Tongue (tissue), 2 donors: ENCODE data around the gene UBE2F. TPM values are rescaled to one million over a fixed set of nuclear protein-coding genes. Genes with fewer than 3 reads are reported as not detected.
"Not testable (repeated sequence)": the region's sequence is repeated elsewhere in the genome, so short reads cannot be mapped to it uniquely, and the experiment has no call there.

Source experiments
- DNase-seq: peaks from one replicate; pipeline ENCODE4 v3.0.0-alpha.2; 2015
- total RNA-seq: library from RNA; depleted of rRNA; stranded (reverse); fragments of >200 nt; gene quantifications from one replicate; pipeline ENCODE4 v1.2.3, GENCODE V29; 2014

UBE2F gene
- total RNA-seq, 1 donor from 2014 or later = 69.6 TPM

GRCh38 chr2:238021327-238021726 is 54.5 kb downstream of the UBE2F start:
- DNase-seq = no peak

DNA sequence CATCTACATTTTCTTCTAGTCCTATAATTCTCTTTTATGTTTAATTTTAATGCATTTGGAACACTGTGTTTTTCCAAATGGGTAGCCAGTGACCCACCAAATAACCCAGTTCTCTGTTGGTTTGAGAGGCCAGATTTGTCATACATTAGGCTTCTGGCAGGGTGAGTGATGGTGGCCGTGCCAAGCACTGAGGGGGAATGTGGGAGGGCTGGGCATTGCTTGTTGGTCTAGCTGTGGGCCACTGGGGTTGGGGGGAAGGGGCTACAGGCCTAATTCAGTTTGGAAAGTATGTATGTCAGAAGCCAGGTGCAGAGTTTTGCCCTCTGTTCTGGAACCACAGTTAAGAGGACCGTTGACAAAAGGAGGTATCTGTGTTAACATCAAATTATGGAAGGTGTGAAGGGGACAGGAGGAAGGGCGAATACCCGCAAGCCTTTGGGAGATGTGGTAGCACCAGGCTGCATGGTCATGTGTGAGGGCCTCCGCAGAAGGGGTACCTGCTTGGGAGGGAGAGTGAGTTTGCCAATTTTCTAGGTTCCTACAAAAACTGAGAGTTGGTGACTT is 55.9 kb downstream of the UBE2F start:
- no peak for DNase-seq

GRCh38 chr2:238023608-238024007 is 56.8 kb downstream of the UBE2F start:
- no peak for DNase-seq

DNA sequence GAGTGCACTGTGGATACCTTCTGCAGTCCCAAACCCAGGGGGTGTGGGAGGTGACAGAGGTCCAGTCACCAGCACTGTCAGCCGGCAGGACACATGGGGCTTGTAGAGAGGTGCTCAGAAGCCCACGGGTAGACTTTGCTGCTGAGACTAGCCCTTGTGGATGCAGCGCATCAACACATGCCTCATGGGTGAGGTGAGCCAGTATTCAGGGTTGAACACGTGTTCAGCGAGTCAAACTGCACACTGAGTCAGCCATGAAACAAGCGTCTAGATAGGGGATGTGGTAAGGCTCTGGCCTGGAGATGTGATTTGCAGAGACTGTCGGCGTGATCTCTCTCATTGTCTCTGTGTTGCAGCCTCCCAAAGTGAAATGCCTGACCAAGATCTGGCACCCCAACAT is 58.2 kb downstream of the UBE2F start:
- no peak for DNase-seq

DNA sequence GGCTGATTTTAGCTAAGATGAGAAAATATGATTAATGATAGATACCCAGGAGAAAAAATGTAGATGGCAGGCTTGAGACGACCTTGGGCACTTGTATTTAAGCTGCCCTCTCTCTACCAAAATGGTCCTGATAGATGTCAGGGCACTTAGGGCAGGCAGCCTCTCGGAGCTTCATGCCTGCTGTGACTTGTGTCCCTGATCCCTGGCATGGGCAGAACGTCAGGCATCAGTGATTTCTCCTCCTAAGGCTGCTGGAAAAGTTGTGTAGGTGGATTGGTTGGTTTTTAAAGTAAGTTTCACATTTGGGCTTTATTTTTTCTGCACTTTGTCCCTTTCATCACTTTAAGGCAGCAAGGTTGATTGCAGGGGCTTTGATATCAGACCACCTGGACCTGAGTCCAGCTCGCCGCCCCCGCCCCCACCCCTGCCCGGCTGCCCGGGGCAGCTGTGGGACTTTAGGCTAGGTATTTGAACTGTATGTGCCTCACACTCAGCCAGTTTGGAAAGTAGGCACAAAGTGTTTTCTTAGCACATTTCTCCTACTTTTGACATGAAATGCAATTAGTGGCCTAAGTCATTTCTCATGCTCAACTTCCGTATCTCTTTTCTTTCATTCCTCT is 59.0 kb downstream of the UBE2F start:
- DNase-seq = no peak

DNA sequence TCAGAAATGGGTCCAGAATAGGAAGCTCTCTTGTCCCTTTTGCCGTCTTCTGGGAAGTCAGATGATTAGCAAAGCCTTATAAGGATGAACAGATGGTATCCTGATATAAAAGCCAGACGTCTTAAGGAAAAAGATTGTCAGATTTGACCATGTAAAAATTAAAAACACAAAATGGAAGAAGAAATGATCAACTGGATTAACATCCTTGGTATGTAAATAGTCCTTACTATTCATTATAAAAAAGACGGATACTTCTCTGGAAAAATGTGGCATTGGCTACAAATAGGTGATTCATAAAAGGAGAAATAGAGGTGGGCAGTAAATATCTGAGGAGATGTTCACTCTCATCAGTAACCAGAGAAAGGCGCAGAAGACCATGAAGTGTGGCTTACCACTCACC is 60.2 kb downstream of the UBE2F start:
- DNase-seq = no peak

DNA sequence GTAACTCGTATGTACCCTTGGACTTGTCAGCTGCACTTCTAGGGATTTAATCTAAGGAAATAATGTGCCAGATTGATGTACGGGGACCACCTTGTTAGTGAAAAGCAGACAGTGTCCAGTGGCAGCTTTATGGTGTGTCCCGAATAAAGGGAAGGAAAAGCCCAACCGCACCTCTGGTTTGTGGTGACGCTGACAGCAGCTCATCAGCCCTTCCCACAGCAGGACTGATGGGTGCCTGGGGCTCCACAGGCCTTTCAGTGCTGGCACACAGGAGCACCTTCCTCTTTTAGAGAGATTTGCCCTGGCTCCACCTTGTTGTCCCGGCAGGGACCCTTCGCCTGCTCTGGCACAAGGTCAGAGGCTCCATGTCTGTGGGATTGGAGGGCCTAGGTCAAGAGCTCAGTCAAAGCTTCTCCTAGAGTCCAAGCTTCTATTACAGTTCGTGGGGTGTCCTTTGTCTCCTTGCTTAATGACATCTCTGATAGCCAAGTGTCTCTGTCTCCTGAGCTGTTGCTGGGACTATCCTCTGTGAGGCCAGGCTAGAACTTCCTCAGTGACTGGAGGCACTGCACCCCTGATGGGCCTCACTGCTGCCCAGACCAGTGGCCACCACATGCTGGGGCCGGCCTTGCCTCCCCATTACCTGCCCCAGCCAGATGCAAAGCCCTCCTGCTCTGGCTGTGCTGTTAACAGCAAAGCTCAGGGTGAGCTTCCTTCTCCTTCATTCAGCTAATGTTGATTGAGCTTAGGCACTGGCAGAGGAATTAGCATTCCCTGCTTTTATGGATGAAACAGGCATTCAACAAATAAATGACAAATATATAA is 61.0 kb downstream of the UBE2F start:
- DNase-seq = no peak

DNA sequence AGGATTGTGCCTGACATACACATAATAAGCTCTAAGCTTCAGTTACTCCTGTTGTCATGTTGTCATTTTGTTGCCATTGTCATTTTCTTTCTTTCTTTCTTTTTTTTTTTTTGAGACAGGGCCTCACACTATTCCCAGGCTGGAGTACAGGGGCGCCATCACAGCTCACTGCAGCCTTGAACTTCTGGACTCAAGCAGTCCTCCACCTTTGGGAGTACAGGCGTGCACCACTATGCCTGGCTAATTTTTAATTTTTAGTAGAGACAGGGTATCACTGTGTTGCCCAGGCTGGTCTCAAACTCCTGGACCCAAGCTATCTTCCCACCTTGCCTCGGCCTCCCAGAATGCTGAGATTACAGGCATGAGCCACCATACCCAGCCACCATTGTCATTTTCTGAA is 63.0 kb downstream of the UBE2F start:
- no peak for DNase-seq

DNA sequence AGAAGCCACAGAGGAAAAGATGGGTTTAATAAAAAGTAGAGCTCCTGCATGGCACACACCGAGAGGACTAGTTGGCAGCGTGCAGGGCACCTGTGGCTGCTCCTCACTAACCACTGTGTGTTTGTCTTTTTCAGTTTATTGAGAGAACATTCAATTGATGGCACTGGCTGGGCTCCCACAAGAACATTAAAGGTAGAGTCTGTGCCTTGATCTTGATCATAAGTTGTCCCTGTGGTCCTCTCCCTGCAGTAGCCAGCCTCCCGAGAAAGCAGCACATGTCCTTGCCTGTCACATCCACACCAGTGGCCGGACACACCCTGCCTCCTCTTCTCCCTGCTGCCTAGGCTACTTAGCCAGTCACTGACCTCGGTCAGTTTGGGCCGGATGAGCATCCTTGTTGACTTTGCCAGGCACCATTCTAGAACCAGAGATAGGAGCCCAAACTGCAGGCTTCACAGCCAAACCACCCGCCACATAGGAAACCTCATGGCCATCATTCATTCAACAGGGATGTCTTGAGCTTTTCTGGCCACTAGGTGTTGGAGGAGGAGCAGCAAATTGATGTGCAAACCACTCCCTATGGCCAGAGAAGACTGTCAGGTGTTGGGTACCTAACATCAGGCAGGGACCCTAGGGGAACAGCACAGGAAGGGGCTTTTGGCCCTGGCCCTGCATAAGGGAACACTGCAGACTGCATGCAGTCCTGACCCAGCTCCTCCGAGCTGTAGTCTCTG is 63.8 kb downstream of the UBE2F start:
- DNase-seq = no peak

- DNase-seq = no peak
These were observed 64.9 kb downstream of the UBE2F start for GRCh38 chr2:238031751-238032150.

- DNase-seq = no peak
These were observed 66.0 kb downstream of the UBE2F start for GRCh38 chr2:238032755-238033337.

DNA sequence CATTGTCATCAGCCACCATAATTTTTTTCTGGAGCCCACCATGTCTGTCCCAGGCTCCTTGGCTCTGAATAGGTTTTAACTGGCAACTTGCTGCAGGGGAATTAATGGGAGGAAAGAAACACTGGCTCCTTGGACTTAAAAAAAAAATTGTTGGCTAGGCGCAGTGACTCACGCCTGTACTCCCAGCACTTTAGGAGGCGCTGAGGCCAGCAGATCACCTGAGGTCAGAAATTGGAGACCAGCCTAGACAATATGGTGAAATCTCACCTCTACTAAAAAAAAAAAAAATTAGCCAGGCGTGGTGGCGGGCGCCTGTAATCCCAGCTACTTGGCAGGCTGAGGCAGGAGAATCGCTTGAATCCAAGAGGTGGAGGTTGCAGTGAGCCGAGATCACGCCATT is 67.2 kb downstream of the UBE2F start:
- not testable (repeated sequence) for DNase-seq

DNA sequence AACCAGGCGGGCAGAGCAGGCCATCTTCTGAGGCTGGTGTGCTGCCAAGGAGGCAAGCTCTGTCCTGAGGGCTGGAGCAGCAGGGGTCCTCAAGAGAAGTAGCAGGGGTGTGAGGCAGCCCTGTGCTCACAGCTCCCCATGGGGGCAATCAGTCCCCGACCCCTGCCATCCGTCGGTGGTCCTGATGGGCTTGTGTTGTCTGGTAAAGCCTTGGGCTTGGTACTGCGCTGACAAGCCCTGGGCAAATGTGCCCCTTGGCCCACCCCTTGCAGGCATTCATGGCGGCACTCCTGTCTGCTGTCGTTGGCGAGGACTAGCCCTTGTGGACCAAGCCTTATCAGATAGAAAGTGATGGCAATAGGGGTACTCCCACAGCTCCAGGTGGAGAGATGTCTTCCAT is 71.4 kb downstream of the UBE2F start:
- DNase-seq = no peak

- DNase-seq = no peak
These were observed 72.3 kb downstream of the UBE2F start for GRCh38 chr2:238039151-238039550.

GRCh38 chr2:238039985-238040384 is 73.2 kb downstream of the UBE2F start:
- DNase-seq = no peak

- no peak for DNase-seq
These were observed 74.1 kb downstream of the UBE2F start for GRCh38 chr2:238040918-238041317.

GRCh38 chr2:238042090-238042489 is 75.3 kb downstream of the UBE2F start:
- no peak for DNase-seq

DNA sequence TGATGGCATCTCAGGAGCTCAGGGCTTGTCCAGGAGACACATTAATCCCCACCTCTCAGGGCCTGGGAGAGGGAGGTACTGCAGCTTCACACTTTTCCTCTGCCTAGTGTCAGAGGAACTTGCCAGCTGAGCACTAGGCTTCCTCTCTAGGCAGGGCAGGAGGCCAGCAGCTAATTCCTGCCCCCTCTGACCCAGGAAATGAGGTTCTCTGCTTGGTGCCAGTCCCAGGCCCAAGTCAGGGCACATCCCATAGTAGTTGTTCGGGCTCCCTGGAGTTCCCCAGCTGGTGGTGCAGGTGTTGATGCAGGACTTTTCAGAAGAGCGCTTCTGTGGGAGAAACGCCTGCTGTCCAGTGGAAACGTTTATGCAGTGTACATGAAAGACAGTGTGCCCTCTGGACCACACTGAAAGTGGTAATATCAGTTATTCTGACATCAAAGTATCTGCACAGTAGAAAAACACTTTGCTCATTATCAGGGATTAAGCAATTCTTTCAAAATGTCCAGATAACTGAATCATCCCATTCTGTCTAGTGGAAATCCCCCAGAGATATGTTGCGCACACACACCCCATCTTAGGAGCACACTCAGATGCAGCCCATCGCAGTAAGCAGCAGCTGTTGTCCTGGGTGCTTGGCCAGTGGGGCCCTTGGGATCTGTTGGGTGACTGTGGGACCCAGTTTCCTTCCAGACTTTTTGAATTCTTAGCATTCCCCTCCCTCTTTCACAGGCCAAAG is 76.2 kb downstream of the UBE2F start:
- no peak for DNase-seq

DNA sequence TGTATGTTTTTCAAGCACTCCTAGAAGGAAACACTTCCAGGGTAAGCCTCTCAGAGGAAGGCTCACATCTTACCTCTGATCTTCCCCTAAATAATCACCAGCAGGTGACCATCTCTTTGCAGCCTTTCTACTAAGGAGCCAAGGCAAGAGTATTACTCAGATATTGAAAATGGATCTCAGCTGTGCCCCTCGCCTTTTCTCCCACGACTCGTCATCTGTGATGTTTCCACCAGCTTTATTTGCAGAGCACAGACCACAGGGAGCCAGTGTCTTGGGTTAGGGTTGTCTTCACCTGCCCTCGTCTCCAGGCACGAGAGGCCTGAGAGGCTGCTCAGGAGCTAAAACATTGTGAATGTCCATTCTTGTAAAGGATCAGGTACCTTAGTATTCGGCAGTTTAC is 77.0 kb downstream of the UBE2F start:
- no peak for DNase-seq

- no peak for DNase-seq
These were observed 78.8 kb downstream of the UBE2F start for GRCh38 chr2:238045575-238045974.

DNA sequence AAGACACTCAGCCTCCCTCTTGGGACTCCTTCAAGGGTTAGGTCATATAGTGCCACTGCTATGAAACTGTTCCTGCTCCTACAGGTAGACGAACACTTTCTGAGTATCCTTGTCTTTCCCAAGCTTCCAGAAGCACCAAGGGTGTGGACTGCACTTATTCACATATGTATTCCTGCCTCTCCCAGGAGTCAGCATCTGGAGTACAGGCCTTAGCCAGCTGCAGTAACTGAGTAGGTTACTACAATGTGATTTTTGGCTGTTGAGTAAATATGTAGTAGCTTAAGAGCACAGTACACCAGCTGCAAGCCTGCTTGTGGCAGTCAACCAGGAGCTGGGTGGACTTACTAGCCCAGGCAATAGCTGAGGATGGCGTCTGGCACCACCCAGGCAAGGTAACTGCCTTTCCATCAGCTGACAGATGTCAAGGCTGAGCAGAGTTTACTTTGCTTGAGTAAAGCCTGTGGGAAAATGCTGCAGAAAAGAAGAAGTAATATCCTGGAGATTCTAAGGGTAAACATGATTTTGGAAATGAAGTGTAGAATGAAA is 80.0 kb downstream of the UBE2F start:
- no peak for DNase-seq
